Pancreas (tissue), 10 donors: ENCODE data around the gene PLCD3. TPM values are rescaled to one million over a fixed set of nuclear protein-coding genes. Genes with fewer than 3 reads are reported as not detected.
A peak's percentile ranks its signal among the peaks of the same experiment; 100 is the strongest.

Source experiments
- ATAC-seq, 4 donors: fragments of 200-7000 bp; cut with Tn5 transposase; one replicate each; pipeline versions ENCODE4 v1.8.0 to v1.9.1; 2020; ENCODE audit warnings: mild to moderate bottlenecking in 4 of 4, moderate library complexity in 4 of 4
- DNase-seq, 6 donors: peaks; one replicate each; pipeline ENCODE4 v3.0.0-alpha.2; 2020
- FAIRE-seq: peaks from 2 replicates; lab custom pipeline; 2012; peaks lifted over from hg19 to GRCh38; lab: Jason Lieb, UNC
- H3K27ac ChIP-seq, 4 donors: fragments of 200-600 bp; sonication (generic); 1 replicate in 3 of 4; 2 replicates in 1 of 4; pipeline versions ENCODE4 v1.5.0 to v1.8.0; 2020
- H3K27me3 ChIP-seq, 4 donors: fragments of 200-600 bp; one replicate each; pipeline ENCODE4 v1.8.0; 2021
- H3K36me3 ChIP-seq, 3 donors: fragments of 200-600 bp; sonication (generic) in 1 of 3; one replicate each; pipeline versions ENCODE4 v1.5.0 to v1.8.0; 2020 to 2021
- H3K4me1 ChIP-seq, 3 donors: fragments of 200-600 bp; one replicate each; pipeline ENCODE4 v1.8.0; 2021
- H3K4me3 ChIP-seq, 4 donors: fragments of 200-600 bp; sonication (generic) in 2 of 4; one replicate each; pipeline versions ENCODE4 v1.5.0 to v1.8.0; 2020 to 2021
- H3K9me3 ChIP-seq, 4 donors: fragments of 200-600 bp; one replicate each; pipeline ENCODE4 v1.8.0; 2021
- CTCF ChIP-seq, 4 donors: fragments of 200-600 bp; sonication (generic) in 3 of 4; IDR thresholded peaks; one replicate each; pipeline versions ENCODE4 v1.5.0 to v1.8.0; 2021; ENCODE audit warnings: antibody characterized with exemption in 4 of 4
- whole genome bisulfite sequencing, 2 donors: extraction: QIAGEN DNeasy Blood & Tissue Kit; methylation state at CpG; one replicate each; pipeline ENCODE4 v1.1.7; 2013; 5-methylcytosine and 5-hydroxymethylcytosine counted together
- intact Hi-C, 3 donors: fragments of 100-400 bp; cut with DNase I; formaldehyde crosslinking; loops; one replicate each; pipeline versions ENCODE4 v1.11.1 to v1.14.2; 2022
- polyA plus RNA-seq, 2 donors: library from polyadenylated mRNA; stranded (reverse); fragments of 200-250 nt; gene quantifications; one replicate each; pipeline ENCODE4 v1.2.3, GENCODE V29; 2013
- total RNA-seq, 6 donors: library from RNA; stranded (reverse); fragmentation: NEBNext Ultra II Directional in 4 of 6; extraction: Animal tissue kit (Norgen Biotek cat#: 25700) in 4 of 6; gene quantifications; one replicate each; pipeline versions ENCODE4 v1.2.1 to v1.2.4, GENCODE V29; 2021 to 2023
- donor health status: healthy with polysubstance abuse.
- donor health status: DM: no; HTN: no; CAD: no; lungs with moderate emphysema.
- donor health status: DM: no; HTN: no; CAD: no.
- donor health status: control.
- donor health status: control.
- donor health status: Bipolar disorder and iron deficiency.
- donor health status: DM: yes; HTN: yes; CAD: no.
- donor health status: DM: no; HTN: no; CAD: no.
- donor health status: DM: no; HTN: no; CAD: no.
- donor health status: DM: yes; HTN: yes; CAD: no.

The PLCD3 gene
- total and polyA plus RNA-seq, 8 donors = 4.6 to 10.6 (median 8.4) TPM

GRCh38 chr17:45138911-45139532 is 6.7 kb upstream of the PLCD3 start:
- WGBS, 2 donors = 87 to 90% methylated on average over 14 of the region's 14 CpGs
- no peak for TF ChIP-seq CTCF (IDR thresholded peaks at IDR 0.05)
- intact Hi-C loops = loop anchor here in 2 of 3 donors (5.0 kb wide), 1 partner anchor 58 kb away; no protein-coding TSS in a partner anchor
- Histone ChIP-seq H3K27me3 (no peaks in the 10 kb centered on the region), H3K4me1 (peaks cover 0 to 16% (median 0%) of the 10 kb centered on the region in 3 donors), H3K4me3 (no peak overlapping the region), H3K9me3 (no peaks in the 10 kb centered on the region), H3K27ac (no peak overlapping the region), H3K36me3 (no peaks in the 10 kb centered on the region)
- DNase-seq (peak in 1 of 6 donors; percentile 38), FAIRE-seq (no peak), ATAC-seq (no peak)

DNA sequence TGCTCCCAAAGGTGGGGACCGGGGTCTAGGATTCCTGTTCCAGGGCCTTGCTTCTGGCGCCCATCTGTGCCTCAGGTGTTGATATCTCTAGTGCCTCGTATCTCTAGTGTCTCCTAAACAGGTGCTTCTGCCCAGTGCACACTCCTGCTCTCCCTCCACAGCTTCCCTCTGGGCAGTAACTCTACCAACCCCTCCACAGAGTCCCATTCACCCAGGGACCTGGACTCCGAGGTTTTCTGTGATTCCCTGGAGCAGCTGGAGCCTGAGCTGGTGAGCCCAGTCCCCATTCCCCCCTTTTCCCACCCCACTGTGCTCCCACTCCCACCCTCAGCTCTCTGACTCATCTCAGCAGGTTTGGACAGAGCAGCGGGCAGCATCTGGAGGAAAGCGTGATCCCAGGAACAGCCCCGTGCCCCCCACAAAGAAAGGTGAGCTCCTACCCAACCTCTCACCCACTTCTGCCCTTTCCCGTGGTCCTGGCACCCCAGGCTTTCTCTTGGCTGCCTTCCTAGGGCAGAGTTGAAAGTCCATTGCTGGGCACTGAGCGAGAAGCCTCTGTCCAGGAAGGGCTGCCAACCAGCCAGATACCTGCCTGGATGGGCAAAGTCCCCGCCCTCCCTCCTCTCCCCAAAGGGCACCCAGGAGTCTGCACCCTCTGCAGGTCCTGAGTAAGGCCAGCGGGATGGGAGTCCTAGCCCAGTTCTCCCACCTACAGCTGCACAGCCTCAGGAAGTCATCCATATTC is 5.4 kb upstream of the PLCD3 start:
- Histone ChIP-seq H3K4me3 (no peak overlapping the region), H3K4me1 (peaks cover 0 to 16% (median 0%) of the 10 kb centered on the region in 3 donors), H3K27ac (no peak overlapping the region), H3K9me3 (no peaks in the 10 kb centered on the region), H3K36me3 (no peaks in the 10 kb centered on the region), H3K27me3 (no peaks in the 10 kb centered on the region)
- TF ChIP-seq CTCF (IDR thresholded peaks at IDR 0.05) = no peak
- intact Hi-C loops = loop anchor here in 2 of 3 donors (5.0 kb wide), 1 partner anchor 60 kb away; no protein-coding TSS in a partner anchor
- DNase-seq (peak in 1 of 6 donors; percentile 46), FAIRE-seq (no peak), ATAC-seq (no peak)
- WGBS, 2 donors = 44 to 56% methylated on average over 11 of the region's 11 CpGs

GRCh38 chr17:45136846-45137560 is 4.7 kb upstream of the PLCD3 start:
- H3K27me3 ChIP-seq = no peaks in the 10 kb centered on the region
- intact Hi-C loops = loop anchor here in 2 of 3 donors (5.0 kb wide), 1 partner anchor 60 kb away; no protein-coding TSS in a partner anchor
- no peaks in the 10 kb centered on the region for H3K9me3 ChIP-seq
- 71 to 75% methylated on average over 12 of the region's 12 CpGs for WGBS, 2 donors
- ATAC-seq (no peak), FAIRE-seq (no peak), DNase-seq (peak in 2 of 6 donors; percentile 42 to 71)
- no peak for TF ChIP-seq CTCF (IDR thresholded peaks at IDR 0.05)
- no peak overlapping the region for H3K27ac ChIP-seq
- no peaks in the 10 kb centered on the region for H3K36me3 ChIP-seq
- H3K4me3 ChIP-seq = peak overlapping the region in 2 of 4 donors; percentile 81 to 82
- peaks cover 0 to 16% (median 0%) of the 10 kb centered on the region in 3 donors for H3K4me1 ChIP-seq

DNA sequence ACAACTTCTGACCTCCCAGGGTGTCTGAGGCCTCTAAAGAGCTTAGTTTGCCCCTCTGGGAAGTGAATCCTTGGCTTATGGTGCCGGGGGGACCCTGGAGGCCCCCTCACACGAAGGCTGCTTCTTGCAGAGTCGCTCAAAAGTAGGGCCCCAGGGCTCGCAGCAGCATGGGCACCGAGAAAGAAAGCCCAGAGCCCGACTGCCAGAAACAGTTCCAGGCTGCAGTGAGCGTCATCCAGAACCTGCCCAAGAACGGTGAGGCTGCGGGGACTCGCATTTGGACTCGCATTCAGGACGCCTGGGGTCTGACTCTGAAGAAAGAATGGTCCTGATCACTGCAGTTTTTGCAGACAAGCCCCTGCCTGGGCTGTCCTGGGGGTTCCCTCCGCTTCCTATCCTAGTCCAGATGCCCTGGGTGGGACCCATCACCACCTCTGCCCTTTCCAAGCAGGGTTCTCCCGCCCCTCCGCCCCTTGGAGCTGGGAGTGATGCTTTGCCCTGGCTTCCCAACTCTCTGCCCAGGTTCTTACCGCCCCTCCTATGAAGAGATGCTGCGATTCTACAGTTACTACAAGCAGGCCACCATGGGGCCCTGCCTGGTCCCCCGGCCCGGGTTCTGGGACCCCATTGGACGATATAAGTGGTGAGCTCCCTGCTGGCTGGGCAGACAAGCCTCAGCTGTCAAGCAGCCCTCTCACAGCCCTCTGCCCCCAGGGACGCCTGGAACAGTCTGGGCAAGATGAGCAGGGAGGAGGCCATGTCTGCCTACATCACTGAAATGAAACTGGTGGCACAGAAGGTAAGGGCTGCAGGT is 3.9 kb upstream of the PLCD3 start:
- no peak for FAIRE-seq
- peak in 3 of 6 donors; percentile 47 to 72 (median 63) for DNase-seq
- Histone ChIP-seq H3K4me3 (peak overlapping the region; percentile 71 to 82 (median 81)), H3K27me3 (no peaks in the 10 kb centered on the region), H3K4me1 (peaks cover 0 to 16% (median 0%) of the 10 kb centered on the region in 3 donors), H3K27ac (peak overlapping the region; percentile 53 to 79 (median 69)), H3K9me3 (no peaks in the 10 kb centered on the region), H3K36me3 (no peaks in the 10 kb centered on the region)
- peak in 2 of 4 donors; percentile 3 to 4 for ATAC-seq
- intact Hi-C loops = loop anchor here in 2 of 3 donors (5.0 kb wide), 1 partner anchor 61 kb away; no protein-coding TSS in a partner anchor
- no peak for TF ChIP-seq CTCF (IDR thresholded peaks at IDR 0.05)
- 26 to 35% methylated on average over 19 to 21 of the region's 21 CpGs for WGBS, 2 donors
